ENCODE results near the gene SPDYE1.
"Not testable (repeated sequence)": the region's sequence is repeated elsewhere in the genome, so short reads cannot be mapped to it uniquely, and the experiment has no call there.

GRCh38 chr7:44019825-44020224, 22.1 kb downstream of the SPDYE1 start:
- TF ChIP-seq CTCF (IDR thresholded peaks at IDR 0.05; ENCODE audit: low read depth, low read length, missing input control); ZBTB33 (IDR thresholded peaks at IDR 0.05); RAD21 (IDR thresholded peaks at IDR 0.05); REST (IDR thresholded peaks at IDR 0.05); MAX (IDR thresholded peaks at IDR 0.05): not testable (repeated sequence)
